ES-I3 (cell line): ENCODE data around the gene GLA.
A peak's percentile ranks its signal among the peaks of the same experiment; 100 is the strongest.

ENCODE experiments used
- H3K36me3 ChIP-seq: 2 replicates; pipeline ENCODE4 v1.6.1; 2013; ENCODE audit warnings: mild to moderate bottlenecking, low read length, control low read depth, moderate library complexity; ENCODE audit not compliant: insufficient read depth
- H3K4me1 ChIP-seq: 2 replicates; pipeline ENCODE4 v1.6.1; 2013; ENCODE audit warnings: mild to moderate bottlenecking, control low read depth, low read length; ENCODE audit not compliant: insufficient read depth
- H3K9ac ChIP-seq: 2 replicates; pipeline ENCODE4 v1.6.1; 2013; ENCODE audit warnings: low read depth, mild to moderate bottlenecking, low read length, moderate library complexity
- H3K9me3 ChIP-seq: 2 replicates; pipeline ENCODE4 v1.6.1; 2013; ENCODE audit warnings: mild to moderate bottlenecking, low read length, moderate library complexity; ENCODE audit not compliant: control insufficient read depth, insufficient read depth

GLA gene

GRCh38 chrX:101407748-101408531 is at the start of gene GLA, which contains the start of gene HNRNPH2:
TSS of gene GLA (minus strand) at chrX:101407925. CDS start at chrX:101407903, 22 bp downstream.
TSS of gene HNRNPH2 (plus strand) at chrX:101408222. CDS start at chrX:101411989, 3,767 bp downstream.
- Histone ChIP-seq H3K9me3 (no peaks in the 10 kb centered on the region), H3K9ac (peak within 1 kb of the TSS; percentile 88), H3K4me1 (no peaks in the 10 kb centered on the region; the same call in 1 of the 2 replicates), H3K36me3 (no peaks in the 10 kb centered on the region)

GRCh38 chrX:101452056-101452455 is 44.3 kb upstream of the GLA start:
- Histone ChIP-seq H3K9me3 (no peaks in the 10 kb centered on the region), H3K36me3 (no peaks in the 10 kb centered on the region), H3K9ac (no peak overlapping the region), H3K4me1 (no peaks in the 10 kb centered on the region)

GRCh38 chrX:101450961-101451360 is 43.2 kb upstream of the GLA start:
- Histone ChIP-seq H3K4me1 (no peaks in the 10 kb centered on the region), H3K36me3 (no peaks in the 10 kb centered on the region), H3K9me3 (no peaks in the 10 kb centered on the region), H3K9ac (no peak overlapping the region)

GRCh38 chrX:101450085-101450484 is 42.4 kb upstream of the GLA start:
- Histone ChIP-seq H3K36me3 (no peaks in the 10 kb centered on the region), H3K9me3 (no peaks in the 10 kb centered on the region), H3K9ac (no peak overlapping the region), H3K4me1 (no peaks in the 10 kb centered on the region)

GRCh38 chrX:101449279-101449678 is 41.6 kb upstream of the GLA start:
- Histone ChIP-seq H3K4me1 (no peaks in the 10 kb centered on the region), H3K9ac (no peak overlapping the region), H3K36me3 (no peaks in the 10 kb centered on the region), H3K9me3 (no peaks in the 10 kb centered on the region)

- peaks cover 9% of the 10 kb centered on the region; the same call in 1 of the 2 replicates for H3K36me3 ChIP-seq
- H3K4me1 ChIP-seq: no peaks in the 10 kb centered on the region
- no peak overlapping the region for H3K9ac ChIP-seq
- H3K9me3 ChIP-seq: peaks cover 4% of the 10 kb centered on the region; the same call in 1 of the 2 replicates
These were observed 34.4 kb upstream of the GLA start for GRCh38 chrX:101442085-101442484.

GRCh38 chrX:101430457-101431078 is 22.8 kb upstream of the GLA start:
- no peaks in the 10 kb centered on the region for H3K4me1 ChIP-seq
- no peak overlapping the region for H3K9ac ChIP-seq
- 0 out of 2 replicates have a peak, but pooled peaks cover 5% of the 10 kb centered on the region for H3K9me3 ChIP-seq
- H3K36me3 ChIP-seq: no peaks in the 10 kb centered on the region

- Histone ChIP-seq H3K9me3 (0 out of 2 replicates have a peak, but pooled peaks cover 5% of the 10 kb centered on the region), H3K36me3 (no peaks in the 10 kb centered on the region), H3K9ac (no peak overlapping the region), H3K4me1 (no peaks in the 10 kb centered on the region)
These were observed 22.2 kb upstream of the GLA start for GRCh38 chrX:101429934-101430333.

- Histone ChIP-seq H3K4me1 (no peaks in the 10 kb centered on the region), H3K9ac (no peak overlapping the region), H3K36me3 (no peaks in the 10 kb centered on the region), H3K9me3 (0 out of 2 replicates have a peak, but pooled peaks cover 5% of the 10 kb centered on the region)
These were observed 20.2 kb upstream of the GLA start for GRCh38 chrX:101427954-101428353.

- H3K36me3 ChIP-seq: no peaks in the 10 kb centered on the region
- no peaks in the 10 kb centered on the region for H3K9me3 ChIP-seq
These were observed 11.8 kb upstream of the GLA start for GRCh38 chrX:101419489-101419888.

GRCh38 chrX:101417981-101418841 is 10.5 kb upstream of the GLA start:
- Histone ChIP-seq H3K9ac (peak overlapping the region; percentile 80), H3K36me3 (no peaks in the 10 kb centered on the region), H3K4me1 (0 out of 2 replicates have a peak, but pooled peaks cover 4% of the 10 kb centered on the region), H3K9me3 (no peaks in the 10 kb centered on the region)

More at GRCh38 chrX:101419489-101419888, 11.8 kb upstream of the GLA start:
- Histone ChIP-seq H3K4me1 (0 out of 2 replicates have a peak, but pooled peaks cover 4% of the 10 kb centered on the region), H3K9ac (no peak overlapping the region)

GRCh38 chrX:101417190-101417589 is 9.5 kb upstream of the GLA start:
- H3K9ac ChIP-seq: no peak overlapping the region
- no peaks in the 10 kb centered on the region for H3K9me3 ChIP-seq
- no peaks in the 10 kb centered on the region for H3K36me3 ChIP-seq
- 0 out of 2 replicates have a peak, but pooled peaks cover 4% of the 10 kb centered on the region for H3K4me1 ChIP-seq

GRCh38 chrX:101416691-101417090 is 9.0 kb upstream of the GLA start:
- Histone ChIP-seq H3K36me3 (no peaks in the 10 kb centered on the region), H3K9me3 (no peaks in the 10 kb centered on the region), H3K4me1 (0 out of 2 replicates have a peak, but pooled peaks cover 4% of the 10 kb centered on the region)

More at GRCh38 chrX:101416691-101417090, 9.0 kb upstream of the GLA start:
- no peak overlapping the region for H3K9ac ChIP-seq
